PC-3 (cell line): ENCODE results near the gene GALNT14.

Experiments
- CTCF ChIP-seq: fragments of 300-600 bp; sonication (generic); conservative IDR thresholded peaks from 2 replicates; pipeline ENCODE4 v1.5.1; 2017; ENCODE audit warnings: antibody characterized with exemption, low read depth, mild to moderate bottlenecking, low read length
- EZH2 ChIP-seq: fragments of 300-600 bp; sonication (generic); IDR thresholded peaks from one replicate; pipeline ENCODE4 v1.6.1; 2017; ENCODE audit warnings: antibody characterized with exemption, mild to moderate bottlenecking, low read length; ENCODE audit not compliant: unreplicated experiment

GRCh38 chr2:30987566-30987965 lies 150.7 kb downstream of the GALNT14 start:
- TF ChIP-seq CTCF (no peak), EZH2 (no peak)
